ENCODE results near the gene RPS24. TPM values are rescaled to one million over a fixed set of nuclear protein-coding genes. Genes with fewer than 3 reads are reported as not detected.
"Not testable (repeated sequence)": the region's sequence is repeated elsewhere in the genome, so short reads cannot be mapped to it uniquely, and the experiment has no call there.

The RPS24 gene
- total and polyA plus RNA-seq, 4 donors = 314 to 1,104 (median 812) TPM

- Histone ChIP-seq H3K27me3 (ENCODE audit: control insufficient read depth in 4 of 4, insufficient read depth in 4 of 4, low read length in 3 of 4) (no peaks in the 10 kb centered on the region), H3K9ac (ENCODE audit: low read depth in 1 of 2, low read length in 2 of 2) (no peak overlapping the region), H3K27ac (ENCODE audit: low read depth in 1 of 2, low read length in 2 of 2) (no peak overlapping the region), H3K4me3 (ENCODE audit: low read depth in 1 of 3, low read length in 3 of 3) (no peak overlapping the region), H3K4me1 (ENCODE audit: control insufficient read depth in 4 of 4, insufficient read depth in 4 of 4, low read length in 3 of 4) (no peaks in the 10 kb centered on the region), H3K36me3 (ENCODE audit: control insufficient read depth in 4 of 4, insufficient read depth in 3 of 4, low read depth in 1 of 4, low read length in 3 of 4) (peaks cover 7 to 82% (median 61%) of the 10 kb centered on the region in 4 donors), H3K9me3 (ENCODE audit: control insufficient read depth in 4 of 4, low read length in 3 of 4) (no peaks in the 10 kb centered on the region)
- 78% methylated on average over 11 of the region's 11 CpGs for WGBS
- DNase-seq (ENCODE audit: low spot score) = no peak
- TF ChIP-seq NR2F2 (IDR thresholded peaks at IDR 0.05) (no peak), HNF4A (conservative IDR thresholded peaks at IDR 0.05) (peak in 1 of 2 donors; percentile 9), ZBTB33 (IDR thresholded peaks at IDR 0.05) (no peak), HNF4G (IDR thresholded peaks at IDR 0.05) (no peak)
Measured at GRCh38 chr10:77989081-77989724, 44.5 kb upstream of the RPS24 start.

- TF ChIP-seq RXRA (IDR thresholded peaks at IDR 0.05) = no peak
Measured at GRCh38 chr10:77993620-77994019, 40.0 kb upstream of the RPS24 start.

GRCh38 chr10:77998780-77999179 lies 34.9 kb upstream of the RPS24 start:
- H3K4me1 ChIP-seq (ENCODE audit: control insufficient read depth in 4 of 4, insufficient read depth in 4 of 4, low read length in 3 of 4); H3K4me3 ChIP-seq (ENCODE audit: low read depth in 1 of 3, low read length in 3 of 3); H3K27me3 ChIP-seq (ENCODE audit: control insufficient read depth in 4 of 4, insufficient read depth in 4 of 4, low read length in 3 of 4); DNase-seq (ENCODE audit: low spot score); H3K9ac ChIP-seq (ENCODE audit: low read depth in 1 of 2, low read length in 2 of 2); H3K27ac ChIP-seq (ENCODE audit: low read depth in 1 of 2, low read length in 2 of 2); H3K9me3 ChIP-seq (ENCODE audit: control insufficient read depth in 4 of 4, low read length in 3 of 4): not testable (repeated sequence)
- peaks cover 16 to 45% (median 37%) of the 10 kb centered on the region in 4 donors for H3K36me3 ChIP-seq (ENCODE audit: control insufficient read depth in 4 of 4, insufficient read depth in 3 of 4, low read depth in 1 of 4, low read length in 3 of 4)
- WGBS = 98% methylated on average over 5 of the region's 5 CpGs

More at GRCh38 chr10:77993620-77994019, 40.0 kb upstream of the RPS24 start:
- Histone ChIP-seq H3K4me3 (ENCODE audit: low read depth in 1 of 3, low read length in 3 of 3) (no peak overlapping the region), H3K27ac (ENCODE audit: low read depth in 1 of 2, low read length in 2 of 2) (no peak overlapping the region), H3K9ac (ENCODE audit: low read depth in 1 of 2, low read length in 2 of 2) (no peak overlapping the region), H3K27me3 (ENCODE audit: control insufficient read depth in 4 of 4, insufficient read depth in 4 of 4, low read length in 3 of 4) (no peaks in the 10 kb centered on the region), H3K4me1 (ENCODE audit: control insufficient read depth in 4 of 4, insufficient read depth in 4 of 4, low read length in 3 of 4) (no peaks in the 10 kb centered on the region), H3K9me3 (ENCODE audit: control insufficient read depth in 4 of 4, low read length in 3 of 4) (no peaks in the 10 kb centered on the region), H3K36me3 (ENCODE audit: control insufficient read depth in 4 of 4, insufficient read depth in 3 of 4, low read depth in 1 of 4, low read length in 3 of 4) (peaks cover 4 to 46% (median 34%) of the 10 kb centered on the region in 4 donors)
- WGBS = 99% methylated on average over 3 of the region's 3 CpGs
- DNase-seq (ENCODE audit: low spot score) = no peak

GRCh38 chr10:78000206-78000605 lies 33.5 kb upstream of the RPS24 start:
- no peak for DNase-seq (ENCODE audit: low spot score)
- H3K4me3 ChIP-seq (ENCODE audit: low read depth in 1 of 3, low read length in 3 of 3) = no peak overlapping the region
- no peak overlapping the region for H3K27ac ChIP-seq (ENCODE audit: low read depth in 1 of 2, low read length in 2 of 2)
- no peaks in the 10 kb centered on the region for H3K4me1 ChIP-seq (ENCODE audit: control insufficient read depth in 4 of 4, insufficient read depth in 4 of 4, low read length in 3 of 4)
- no peaks in the 10 kb centered on the region for H3K9me3 ChIP-seq (ENCODE audit: control insufficient read depth in 4 of 4, low read length in 3 of 4)
- no peak overlapping the region for H3K9ac ChIP-seq (ENCODE audit: low read depth in 1 of 2, low read length in 2 of 2)
- TF ChIP-seq FOXA1 (IDR thresholded peaks at IDR 0.05) = no peak
- no peak for TF ChIP-seq RAD21 (IDR thresholded peaks at IDR 0.05)
- no peak for TF ChIP-seq JUND (IDR thresholded peaks at IDR 0.05)
- TF ChIP-seq EGR1 (IDR thresholded peaks at IDR 0.05; ENCODE audit: low read depth in 2 of 2) = no peak
- TF ChIP-seq FOXA2 (IDR thresholded peaks at IDR 0.05) = no peak
- no peak for TF ChIP-seq NR2F2 (IDR thresholded peaks at IDR 0.05)
- TF ChIP-seq SP1 (IDR thresholded peaks at IDR 0.05) = no peak
- no peak for TF ChIP-seq YY1 (IDR thresholded peaks at IDR 0.05)
- no peak for TF ChIP-seq ZBTB33 (IDR thresholded peaks at IDR 0.05)
- H3K27me3 ChIP-seq (ENCODE audit: control insufficient read depth in 4 of 4, insufficient read depth in 4 of 4, low read length in 3 of 4) = no peaks in the 10 kb centered on the region
- H3K36me3 ChIP-seq (ENCODE audit: control insufficient read depth in 4 of 4, insufficient read depth in 3 of 4, low read depth in 1 of 4, low read length in 3 of 4) = peaks cover 20 to 52% (median 46%) of the 10 kb centered on the region in 4 donors
